NCI-H526 (cell line): Measurements from ENCODE around the gene NPAS3.

Experiments
- DNase-seq, 2 experiments: peaks; one replicate each; lab custom pipeline; 2025; lab: John Stamatoyannopoulos, UW

Gene NPAS3

GRCh38 chr14:33254861-33255395, 316.2 kb downstream of the NPAS3 start:
- DNase-seq, result no peak

DNA sequence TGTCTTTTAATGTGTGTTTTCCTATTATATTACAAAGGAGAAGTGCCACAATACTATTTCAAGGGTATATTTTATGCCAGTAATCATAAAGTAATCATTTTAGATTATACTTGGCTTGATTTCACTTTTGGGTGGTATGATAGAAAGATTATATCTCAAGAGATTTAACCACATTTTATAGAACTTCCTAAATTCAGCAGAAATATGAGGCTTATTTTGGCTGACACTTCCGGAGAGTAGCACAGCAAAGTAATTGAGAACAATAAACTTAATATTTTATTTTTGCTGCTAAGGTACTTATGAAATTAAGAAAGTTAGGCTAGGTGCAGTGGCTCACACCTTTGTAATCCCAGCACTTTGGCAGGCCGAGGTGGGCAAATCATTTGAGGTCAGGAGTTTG, 319.1 kb downstream of the NPAS3 start:
- DNase-seq, result no peak

GRCh38 chr14:33259764-33260163, 321.1 kb downstream of the NPAS3 start:
- DNase-seq, result no peak

- no peak for DNase-seq
These were observed 332.5 kb downstream of the NPAS3 start for GRCh38 chr14:33271216-33271615.

DNA sequence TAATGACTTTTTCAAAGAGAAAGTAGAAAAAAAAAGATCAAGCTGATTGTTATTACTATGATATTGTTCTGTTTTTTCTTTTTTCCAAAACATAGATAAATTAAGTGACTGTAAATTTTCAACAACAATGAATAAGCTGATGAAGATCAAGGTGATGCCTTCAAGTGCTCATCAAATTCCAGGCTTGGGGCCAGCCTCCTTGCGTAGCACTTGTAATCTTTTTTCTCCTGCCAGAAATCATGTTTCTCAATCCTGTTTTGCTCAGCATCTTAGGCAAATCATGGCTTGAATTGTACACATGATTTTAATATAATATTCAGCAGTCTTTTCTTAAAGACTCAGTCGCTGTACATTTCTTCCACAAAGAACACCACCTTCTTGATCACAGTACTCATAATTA, 333.2 kb downstream of the NPAS3 start:
- no peak for DNase-seq

DNA sequence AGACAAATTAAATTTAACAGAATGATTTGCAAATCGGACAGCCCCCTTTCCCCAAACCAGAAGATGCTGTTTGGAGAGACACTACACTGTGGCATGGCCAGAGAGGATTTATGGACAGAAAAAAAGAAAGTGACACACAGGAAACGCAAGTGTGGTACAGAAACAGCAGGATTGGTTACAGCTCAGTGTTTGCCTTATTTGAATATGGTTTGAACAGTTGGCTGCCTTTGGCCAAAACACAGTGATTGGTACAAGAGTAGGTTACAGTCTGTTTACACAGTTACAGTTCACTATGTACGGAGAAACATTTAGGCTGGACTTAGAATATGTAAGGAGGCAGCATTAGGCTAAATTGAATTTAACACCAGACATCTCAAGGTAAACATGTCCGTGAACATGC, 335.3 kb downstream of the NPAS3 start:
- DNase-seq, result peak; percentile 76 to 81

GRCh38 chr14:33275879-33276278, 337.2 kb downstream of the NPAS3 start:
- no peak for DNase-seq

- no peak for DNase-seq
These were observed 341.2 kb downstream of the NPAS3 start for GRCh38 chr14:33279865-33280264.

- no peak for DNase-seq
These were observed 342.0 kb downstream of the NPAS3 start for GRCh38 chr14:33280646-33281045.

GRCh38 chr14:33282331-33283230, 343.9 kb downstream of the NPAS3 start:
- no peak for DNase-seq

- DNase-seq, result no peak
These were observed 347.4 kb downstream of the NPAS3 start for GRCh38 chr14:33285902-33286700.

DNA sequence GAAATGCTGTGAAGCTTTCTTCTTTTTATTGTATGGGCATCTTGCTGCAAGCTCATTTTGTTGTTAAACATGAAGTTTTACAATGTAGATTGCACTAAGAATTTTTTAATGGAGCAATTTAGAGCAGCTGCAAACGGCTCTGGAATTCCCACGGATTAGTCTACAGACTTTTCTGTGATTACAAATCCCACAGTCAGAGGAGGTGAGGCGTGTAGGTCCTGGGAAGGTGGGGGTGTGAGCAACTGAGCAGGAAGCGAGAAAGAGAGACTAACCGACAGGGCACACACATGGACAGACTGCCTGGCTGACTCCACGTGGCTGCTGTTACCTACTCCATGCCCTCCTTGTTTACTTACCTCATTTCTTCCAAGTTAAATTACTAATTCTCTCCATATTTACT, 348.5 kb downstream of the NPAS3 start:
- no peak for DNase-seq

- no peak for DNase-seq
These were observed 352.0 kb downstream of the NPAS3 start for GRCh38 chr14:33290641-33291040.

GRCh38 chr14:33291529-33292104, 352.9 kb downstream of the NPAS3 start:
- DNase-seq, result no peak

- no peak for DNase-seq
These were observed 355.7 kb downstream of the NPAS3 start for GRCh38 chr14:33294419-33294818.

DNA sequence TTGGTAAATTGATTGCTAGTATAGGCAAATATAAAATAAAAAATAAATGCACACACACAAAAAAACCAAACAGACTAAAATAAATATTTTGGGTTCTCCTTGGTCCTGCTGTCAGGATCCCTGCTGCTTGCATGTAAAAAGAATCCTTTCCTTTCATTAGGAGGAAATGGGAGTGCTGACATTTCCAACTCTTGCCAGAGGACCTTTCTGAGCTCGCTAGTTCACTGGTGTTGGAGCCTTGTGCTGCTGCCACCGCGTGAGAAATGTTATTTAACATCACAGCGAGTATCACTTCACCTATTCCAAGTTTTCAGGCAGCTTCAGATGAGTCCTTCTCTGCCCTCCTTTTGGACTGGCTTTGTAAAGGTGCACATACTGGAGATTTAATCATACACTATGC, 358.9 kb downstream of the NPAS3 start:
- no peak for DNase-seq

- no peak for DNase-seq
These were observed 369.1 kb downstream of the NPAS3 start for GRCh38 chr14:33307691-33308251.

GRCh38 chr14:33309106-33309505, 370.4 kb downstream of the NPAS3 start:
- DNase-seq, result no peak

DNA sequence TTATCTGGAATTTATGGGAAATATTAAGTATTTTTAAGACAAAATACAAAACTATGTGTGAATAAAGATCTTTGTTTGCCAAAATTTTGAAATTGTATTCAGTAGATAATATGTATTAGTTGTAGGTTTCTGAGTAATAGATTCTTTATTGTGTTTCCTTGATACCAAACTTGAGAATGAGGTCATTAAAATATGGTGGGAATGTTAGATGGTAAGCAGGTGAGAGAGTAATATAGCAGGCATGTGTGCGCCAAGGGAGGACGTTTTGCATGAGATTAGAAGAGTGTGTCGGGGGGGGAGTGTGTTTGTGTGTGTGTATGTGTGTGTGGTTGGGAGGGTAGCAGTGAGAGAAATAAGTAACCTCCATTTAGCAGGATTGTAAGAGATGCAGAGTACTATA, 376.5 kb downstream of the NPAS3 start:
- DNase-seq, result peak in 1 of 2 experiments; percentile 7

GRCh38 chr14:33315721-33316120, 377.0 kb downstream of the NPAS3 start:
- DNase-seq, result no peak

DNA sequence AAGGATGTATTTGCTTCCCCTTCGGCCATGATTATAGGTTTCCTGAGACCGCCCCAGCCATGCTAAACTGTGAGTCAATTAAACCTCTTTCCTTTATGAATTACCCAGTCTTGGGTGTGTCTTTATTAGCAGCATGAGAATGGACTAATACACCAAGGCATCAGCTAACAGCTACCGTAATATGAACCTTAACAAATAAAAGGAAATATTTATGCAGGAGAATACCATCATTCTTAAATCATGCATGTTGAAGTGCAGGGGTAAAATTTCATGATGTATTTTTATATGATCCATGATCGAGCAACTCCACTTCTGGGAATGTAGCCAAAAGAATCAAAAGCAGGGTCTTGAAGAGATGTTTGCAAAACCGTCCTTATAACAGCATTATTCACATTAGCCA, 379.0 kb downstream of the NPAS3 start:
- no peak for DNase-seq

DNA sequence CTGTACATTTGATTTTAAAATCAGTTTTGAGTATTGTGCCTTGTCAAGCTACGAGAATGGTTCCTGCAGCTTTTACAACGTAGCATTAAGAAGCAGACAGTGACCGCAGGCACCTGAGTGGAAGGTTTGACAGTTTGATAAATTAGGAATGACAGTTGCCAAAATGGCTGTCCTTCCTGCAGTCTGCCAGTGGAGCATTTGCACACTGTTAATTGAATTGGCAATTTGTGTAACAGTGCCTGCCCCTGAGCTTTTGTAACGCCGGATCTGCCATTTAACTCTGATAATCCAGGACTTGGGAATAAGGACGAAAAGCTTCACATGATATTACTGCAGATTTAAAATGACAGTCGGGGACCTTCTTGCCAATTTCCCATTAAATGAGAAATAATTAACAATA, 385.3 kb downstream of the NPAS3 start:
- no peak for DNase-seq
